Bronchus fibroblast of lung (primary cell): ENCODE data around the gene CAMTA2. TPM values are rescaled to one million over a fixed set of nuclear protein-coding genes. Genes with fewer than 3 reads are reported as not detected.

Source experiments
- total RNA-seq: library from RNA; depleted of rRNA; stranded (reverse); fragments of >200 nt; gene quantifications from 2 replicates; pipeline ENCODE4 v1.2.3, GENCODE V29; 2015

The CAMTA2 gene, protein sequence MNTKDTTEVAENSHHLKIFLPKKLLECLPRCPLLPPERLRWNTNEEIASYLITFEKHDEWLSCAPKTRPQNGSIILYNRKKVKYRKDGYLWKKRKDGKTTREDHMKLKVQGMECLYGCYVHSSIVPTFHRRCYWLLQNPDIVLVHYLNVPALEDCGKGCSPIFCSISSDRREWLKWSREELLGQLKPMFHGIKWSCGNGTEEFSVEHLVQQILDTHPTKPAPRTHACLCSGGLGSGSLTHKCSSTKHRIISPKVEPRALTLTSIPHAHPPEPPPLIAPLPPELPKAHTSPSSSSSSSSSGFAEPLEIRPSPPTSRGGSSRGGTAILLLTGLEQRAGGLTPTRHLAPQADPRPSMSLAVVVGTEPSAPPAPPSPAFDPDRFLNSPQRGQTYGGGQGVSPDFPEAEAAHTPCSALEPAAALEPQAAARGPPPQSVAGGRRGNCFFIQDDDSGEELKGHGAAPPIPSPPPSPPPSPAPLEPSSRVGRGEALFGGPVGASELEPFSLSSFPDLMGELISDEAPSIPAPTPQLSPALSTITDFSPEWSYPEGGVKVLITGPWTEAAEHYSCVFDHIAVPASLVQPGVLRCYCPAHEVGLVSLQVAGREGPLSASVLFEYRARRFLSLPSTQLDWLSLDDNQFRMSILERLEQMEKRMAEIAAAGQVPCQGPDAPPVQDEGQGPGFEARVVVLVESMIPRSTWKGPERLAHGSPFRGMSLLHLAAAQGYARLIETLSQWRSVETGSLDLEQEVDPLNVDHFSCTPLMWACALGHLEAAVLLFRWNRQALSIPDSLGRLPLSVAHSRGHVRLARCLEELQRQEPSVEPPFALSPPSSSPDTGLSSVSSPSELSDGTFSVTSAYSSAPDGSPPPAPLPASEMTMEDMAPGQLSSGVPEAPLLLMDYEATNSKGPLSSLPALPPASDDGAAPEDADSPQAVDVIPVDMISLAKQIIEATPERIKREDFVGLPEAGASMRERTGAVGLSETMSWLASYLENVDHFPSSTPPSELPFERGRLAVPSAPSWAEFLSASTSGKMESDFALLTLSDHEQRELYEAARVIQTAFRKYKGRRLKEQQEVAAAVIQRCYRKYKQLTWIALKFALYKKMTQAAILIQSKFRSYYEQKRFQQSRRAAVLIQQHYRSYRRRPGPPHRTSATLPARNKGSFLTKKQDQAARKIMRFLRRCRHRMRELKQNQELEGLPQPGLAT
- total RNA-seq: 18.7 and 20.3 TPM in 2 replicates

GRCh38 chr17:4986951-4987766 lies at the start of gene CAMTA2:
TSS of gene CAMTA2 (minus strand) at chr17:4987675. CDS start at chr17:4986222, 1,453 bp downstream.

GRCh38 chr17:5035315-5035714 lies 47.8 kb upstream of the CAMTA2 start, which contains the start of gene SLC52A1:
TSS of gene SLC52A1 (minus strand) at chr17:5035426. CDS start at chr17:5034606, 820 bp downstream.

DNA sequence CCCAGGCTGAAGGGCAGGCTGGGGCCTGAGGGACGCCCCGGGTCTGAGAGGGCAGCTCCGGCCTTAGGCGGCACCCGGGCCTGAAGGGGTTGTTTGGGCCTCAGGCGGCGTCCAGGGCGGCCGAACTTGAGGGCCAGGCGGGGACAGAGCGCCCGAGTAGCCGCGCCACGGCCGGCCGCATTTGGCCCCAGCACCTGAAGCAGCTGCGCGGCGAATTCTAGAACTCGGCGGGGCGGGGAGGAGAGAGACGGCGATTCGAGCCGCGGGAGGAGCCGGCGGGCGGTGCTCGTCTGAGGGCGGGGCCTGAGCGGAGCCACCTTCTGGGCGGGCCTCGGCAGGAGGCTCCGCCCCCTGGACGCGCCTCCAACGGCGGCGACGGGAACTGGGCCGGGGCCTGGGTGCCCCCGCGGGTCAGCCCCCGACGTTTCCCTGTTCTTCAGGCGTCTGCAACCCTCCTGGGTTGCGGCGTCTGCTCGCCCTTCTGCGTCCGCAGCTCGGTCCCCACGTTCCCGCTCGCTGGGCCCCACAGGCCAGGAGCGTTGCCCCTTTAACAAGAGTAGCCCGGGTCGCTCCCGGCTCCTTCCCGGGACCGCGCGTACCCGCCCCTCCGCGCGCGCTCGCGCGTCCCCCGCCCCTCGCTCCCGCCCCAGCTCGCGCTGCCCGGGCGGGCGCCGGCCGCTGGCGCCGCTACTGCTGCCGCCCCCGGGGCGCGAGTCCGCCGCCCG lies 10.0 kb upstream of the CAMTA2 start, which contains the start of the genes INCA1 and KIF1C:
Gene INCA1 (minus strand): TSS at position 221 of the 725 bp plus-strand sequence. CDS start 3,085 bp downstream, outside the sequence.
Gene KIF1C (plus strand): TSS at position 649 of the 725 bp plus-strand sequence. CDS start 2,297 bp downstream, outside the sequence.

DNA sequence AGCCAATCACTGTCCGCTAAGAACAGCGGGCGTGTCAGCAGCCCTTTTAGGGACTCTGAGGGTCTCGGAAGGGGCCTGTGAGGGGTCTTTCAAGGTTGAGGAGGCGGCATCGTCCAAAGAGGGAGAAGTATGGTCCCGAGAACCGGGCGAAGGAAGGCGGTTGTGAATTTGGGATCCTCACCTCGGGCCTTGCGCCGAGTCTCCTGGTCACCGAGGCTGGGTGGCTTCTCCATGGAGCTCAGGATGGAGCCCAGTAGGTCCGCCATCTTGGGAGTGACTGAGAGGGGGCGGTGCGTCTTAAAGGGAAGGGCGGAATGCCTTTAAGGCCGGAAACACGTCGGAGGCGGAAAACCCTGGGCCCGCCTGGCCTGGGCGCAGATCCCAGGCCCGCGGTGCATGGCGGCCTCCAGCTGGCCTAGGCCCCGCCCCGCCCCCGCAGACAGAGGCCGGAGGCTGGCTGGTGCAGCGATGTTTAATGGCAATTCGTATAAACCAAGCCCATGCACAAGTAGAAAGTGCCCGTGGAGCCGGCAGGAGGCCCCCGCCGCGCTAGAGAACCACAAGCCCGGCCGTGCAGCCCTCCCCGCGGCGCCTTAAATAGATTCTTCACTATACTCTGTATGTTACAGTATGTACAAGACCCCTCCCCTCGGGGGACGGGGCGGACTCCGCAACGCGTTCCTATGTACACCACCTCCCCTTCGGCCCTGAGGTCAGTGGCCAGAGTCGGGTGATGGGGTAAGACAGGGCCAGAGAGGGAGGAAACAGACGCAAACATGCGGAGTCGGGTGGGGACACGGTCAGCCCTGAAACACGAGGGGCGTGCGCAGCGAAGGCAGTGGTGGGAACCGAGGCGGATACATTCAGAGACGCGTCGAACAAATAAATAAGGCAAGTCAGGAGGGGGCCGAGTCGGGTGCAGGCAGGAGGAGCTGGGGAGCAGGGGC lies 19.7 kb downstream of the CAMTA2 start, which contains the start of gene SPAG7:
Gene SPAG7 (minus strand): TSS at position 279 of the 947 bp plus-strand sequence. CDS start 13 bp downstream, at position 266.

DNA sequence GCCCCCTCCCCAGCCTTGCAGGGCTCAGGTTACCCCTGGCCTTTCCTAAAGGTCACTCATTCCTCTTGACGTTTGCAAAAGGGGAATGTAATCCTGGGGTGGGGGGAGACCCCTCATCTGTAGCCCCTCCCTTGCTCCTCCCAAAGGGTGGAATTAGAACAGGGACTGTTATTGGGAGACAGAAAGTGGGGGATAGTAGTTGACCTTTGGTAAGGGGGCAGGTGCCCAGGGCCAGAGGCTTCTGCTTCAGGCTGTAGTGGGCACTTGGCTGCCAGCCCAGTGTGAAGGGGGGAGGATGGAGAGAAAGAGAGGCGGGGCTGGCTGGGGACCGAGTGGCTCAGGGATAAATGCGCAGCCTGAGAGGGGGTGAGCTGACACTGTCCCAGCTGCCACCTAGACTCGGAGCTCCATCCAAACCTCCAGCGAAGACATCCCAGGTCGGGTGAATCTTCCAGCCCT lies 36.7 kb downstream of the CAMTA2 start, which contains the start of gene ENO3:
Gene ENO3 (plus strand): TSS at position 374 of the 459 bp plus-strand sequence. CDS start 711 bp downstream, outside the sequence.

DNA sequence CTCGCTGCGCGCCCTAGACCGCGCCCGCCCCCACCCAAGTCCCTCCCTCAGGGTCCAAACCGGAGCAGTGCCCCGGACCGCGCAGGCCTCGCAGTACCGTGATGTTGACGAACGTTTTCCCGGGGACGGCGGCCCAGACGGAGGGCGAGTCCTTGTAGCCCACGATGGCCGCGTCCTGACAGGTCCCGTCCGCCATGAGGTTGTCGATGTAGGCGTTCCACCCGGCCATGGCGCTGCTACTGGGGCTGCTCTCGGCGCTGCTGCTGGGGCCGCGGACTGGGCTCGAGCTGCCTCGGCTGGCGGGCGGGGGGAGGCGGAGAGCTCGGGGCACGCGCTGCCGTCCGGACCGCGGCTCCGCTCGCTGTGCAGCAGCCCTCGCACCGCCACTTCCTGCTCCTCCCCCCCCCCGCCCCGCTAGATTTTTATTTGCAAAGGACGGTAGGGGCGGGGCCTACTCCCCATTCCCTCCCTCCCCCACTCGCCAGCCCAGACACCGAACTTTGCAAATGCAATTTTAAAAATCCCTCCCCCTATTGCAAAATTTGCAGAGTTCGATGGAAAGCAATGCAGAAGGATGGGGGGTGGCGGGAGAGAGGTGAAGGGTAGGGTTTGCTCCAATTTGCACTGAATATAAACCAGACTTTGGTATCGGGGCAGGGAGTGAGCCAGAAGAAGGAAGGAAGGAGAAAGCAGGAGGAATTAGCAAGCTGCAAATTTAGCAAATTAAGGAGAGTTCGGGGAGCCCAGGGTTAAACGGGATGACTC lies 39.1 kb downstream of the CAMTA2 start, which contains the start of gene PFN1:
Gene PFN1 (minus strand): TSS at position 365 of the 765 bp plus-strand sequence. CDS start 136 bp downstream, at position 229.

DNA sequence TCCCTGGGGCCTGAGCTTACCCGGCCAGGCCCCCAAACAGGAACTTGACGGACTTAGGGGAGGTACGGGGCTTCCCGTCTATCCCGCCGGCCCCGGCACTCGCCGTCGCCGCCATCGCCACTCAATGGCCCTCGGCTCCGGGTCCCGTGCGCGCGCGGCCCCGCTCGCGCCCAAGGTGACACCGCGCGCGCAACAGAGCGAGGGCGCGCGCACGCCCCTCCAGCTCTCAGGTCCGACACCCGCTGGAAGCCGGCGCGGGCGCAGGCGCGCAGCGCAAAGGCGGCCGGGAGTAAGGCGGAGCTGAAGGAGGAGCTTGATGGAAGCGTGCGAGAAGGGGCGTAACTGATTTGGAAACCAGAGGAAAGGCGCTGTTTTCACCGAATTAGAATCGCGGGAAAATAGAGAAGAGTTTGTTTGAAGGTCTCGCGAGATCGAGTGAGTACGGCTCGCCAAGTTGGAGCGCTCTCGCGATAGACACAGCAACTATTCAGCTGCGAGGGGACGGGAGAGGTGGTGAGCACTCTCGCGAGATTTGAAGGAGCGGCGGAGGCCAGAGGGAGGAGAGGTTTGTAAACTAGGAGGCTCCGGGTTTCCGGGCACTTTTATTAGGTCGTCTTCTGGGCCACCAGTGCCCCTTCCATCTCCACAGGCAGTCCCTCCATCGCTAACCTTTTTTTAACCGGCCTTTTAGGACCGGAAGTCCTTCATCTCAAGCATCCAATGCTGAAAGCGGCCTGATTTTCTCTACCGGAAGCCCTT lies 47.5 kb downstream of the CAMTA2 start, which contains the start of the genes RNF167 and SLC25A11:
Gene RNF167 (plus strand): TSS at position 473 of the 759 bp plus-strand sequence. CDS start 642 bp downstream, outside the sequence.
Gene SLC25A11 (minus strand): TSS at position 251 of the 759 bp plus-strand sequence. CDS start 136 bp downstream, at position 115.

GRCh38 chr17:4931963-4932362 lies 55.5 kb downstream of the CAMTA2 start, which contains the start of gene GP1BA:
TSS of gene GP1BA (plus strand) at chr17:4932277. CDS start at chr17:4932605, 328 bp downstream.

Other genes with a start within 250 kb of the CAMTA2 start
- gene ZMYND15, start 247.8 kb downstream of the CAMTA2 start, total RNA-seq: not detected in 2 replicates
- 0.34 and 0.59 TPM in 2 replicates for gene CXCL16, start 247.7 kb downstream of the CAMTA2 start, total RNA-seq
- not detected in 2 replicates for gene TM4SF5, start 215.8 kb downstream of the CAMTA2 start, total RNA-seq
- 0.50 TPM in 1 of 2 replicates, not detected in the other for gene VMO1, start 201.3 kb downstream of the CAMTA2 start, total RNA-seq
- not detected in 2 replicates for gene GLTPD2, start 198.7 kb downstream of the CAMTA2 start, total RNA-seq
- gene PSMB6, start 191.5 kb downstream of the CAMTA2 start, total RNA-seq: 280 and 286 TPM in 2 replicates
- gene PLD2, start 180.5 kb downstream of the CAMTA2 start, total RNA-seq: 12.1 and 14.3 TPM in 2 replicates
- 13.8 and 14.5 TPM in 2 replicates for gene MINK1, start 154.3 kb downstream of the CAMTA2 start, total RNA-seq
- gene C17orf107, start 88.1 kb downstream of the CAMTA2 start, total RNA-seq: 2.5 and 4.0 TPM in 2 replicates
- gene CHRNE, start 84.6 kb downstream of the CAMTA2 start, total RNA-seq: 0.74 and 1.2 TPM in 2 replicates
- not detected in 2 replicates for gene GP1BA, start 55.4 kb downstream of the CAMTA2 start, total RNA-seq
- 66.7 and 77.0 TPM in 2 replicates for gene SLC25A11, start 47.6 kb downstream of the CAMTA2 start, total RNA-seq
- 50.3 and 53.8 TPM in 2 replicates for gene RNF167, start 47.4 kb downstream of the CAMTA2 start, total RNA-seq
- 2,381 and 2,852 TPM in 2 replicates for gene PFN1, start 39.1 kb downstream of the CAMTA2 start, total RNA-seq
- 0.74 and 1.8 TPM in 2 replicates for gene ENO3, start 36.6 kb downstream of the CAMTA2 start, total RNA-seq
- 59.6 and 59.9 TPM in 2 replicates for gene SPAG7, start 19.9 kb downstream of the CAMTA2 start, total RNA-seq
- 0.17 and 0.74 TPM in 2 replicates for gene INCA1, start 9.8 kb upstream of the CAMTA2 start, total RNA-seq
- 39.5 and 44.4 TPM in 2 replicates for gene KIF1C, start 10.3 kb upstream of the CAMTA2 start, total RNA-seq
- gene SLC52A1, start 47.8 kb upstream of the CAMTA2 start, total RNA-seq: 0.15 TPM in 1 of 2 replicates, not detected in the other
- gene ZFP3, start 90.8 kb upstream of the CAMTA2 start, total RNA-seq: 0.67 and 0.89 TPM in 2 replicates
- gene ZNF232, start 124.2 kb upstream of the CAMTA2 start, total RNA-seq: 10.1 and 11.0 TPM in 2 replicates
- gene USP6, start 128.4 kb upstream of the CAMTA2 start, total RNA-seq: 0.15 and 0.17 TPM in 2 replicates
- gene ZNF594, start 204.2 kb upstream of the CAMTA2 start, total RNA-seq: 4.9 and 5.4 TPM in 2 replicates
- gene SCIMP, start 247.2 kb upstream of the CAMTA2 start, total RNA-seq: not detected in 2 replicates